MCF 10A (cell line): ENCODE measurements around the gene GPSM3. TPM values are rescaled to one million over a fixed set of nuclear protein-coding genes. Genes with fewer than 3 reads are reported as not detected.

ENCODE experiments used
- BruUV-seq: library from RNA; stranded (reverse); fragments of 400-500 nt; replicated peaks from 2 replicates; lab custom pipeline; 2021; lab: Mats Ljungman, UMichigan
- CTCF ChIA-PET: fragments of 300-600 bp; sonication (Branson Sonifier 250); formaldehyde crosslinking; extraction: SDS; loops from one replicate; lab custom pipeline; 2021; ENCODE audit warnings: antibody characterized with exemption, inconsistent platforms; lab: Yijun Ruan, JAX
- POLR2A ChIA-PET: fragments of 300-600, 350-650 bp; sonication (Branson Sonifier 250); formaldehyde crosslinking; extraction: SDS; loops from one replicate; lab custom pipeline; 2020; ENCODE audit warnings: antibody characterized with exemption, inconsistent platforms; lab: Yijun Ruan, JAX
- DNase-seq: peaks from one replicate; pipeline ENCODE4 v3.0.0-alpha.2; 2018; ENCODE audit not compliant: unreplicated experiment
- H3K27ac Mint-ChIP-seq: one replicate; pipeline ENCODE4 v1.8.0; 2022; ENCODE audit warnings: mild to moderate bottlenecking, low read depth, mixed read lengths; ENCODE audit not compliant: unreplicated experiment
- H3K27me3 Mint-ChIP-seq: one replicate; pipeline ENCODE4 v1.8.0; 2022; ENCODE audit warnings: mixed read lengths; ENCODE audit not compliant: insufficient read depth, unreplicated experiment
- H3K36me3 Mint-ChIP-seq: one replicate; pipeline ENCODE4 v1.8.0; 2022; ENCODE audit warnings: mild to moderate bottlenecking, moderate library complexity, mixed read lengths; ENCODE audit not compliant: insufficient read depth, unreplicated experiment
- H3K4me1 Mint-ChIP-seq: one replicate; pipeline ENCODE4 v1.8.0; 2022; ENCODE audit warnings: mixed read lengths; ENCODE audit not compliant: insufficient read depth, unreplicated experiment
- H3K4me3 Mint-ChIP-seq: one replicate; pipeline ENCODE4 v1.8.0; 2022; ENCODE audit warnings: mild to moderate bottlenecking, moderate library complexity, mixed read lengths; ENCODE audit not compliant: unreplicated experiment
- H3K9me3 Mint-ChIP-seq: one replicate; pipeline ENCODE4 v1.8.0; 2022; ENCODE audit warnings: mixed read lengths; ENCODE audit not compliant: unreplicated experiment
- CTCF ChIP-seq: fragments of 200-600 bp; IDR thresholded peaks from one replicate; pipeline ENCODE4 v1.8.0; 2022; ENCODE audit warnings: antibody characterized with exemption, mild to moderate bottlenecking; ENCODE audit not compliant: unreplicated experiment
- intact Hi-C: fragments of 100-400 bp; cut with micrococcal nuclease; formaldehyde crosslinking; loops from 2 replicates; pipeline ENCODE4 v1.14.1; 2022
- total RNA-seq: library from RNA; stranded (reverse); gene quantifications from 2 replicates; pipeline ENCODE4 v1.2.3, GENCODE V29; 2022

The GPSM3 gene
- total RNA-seq, 1 experiment from 2014 or later, result 0.84 TPM

DNA sequence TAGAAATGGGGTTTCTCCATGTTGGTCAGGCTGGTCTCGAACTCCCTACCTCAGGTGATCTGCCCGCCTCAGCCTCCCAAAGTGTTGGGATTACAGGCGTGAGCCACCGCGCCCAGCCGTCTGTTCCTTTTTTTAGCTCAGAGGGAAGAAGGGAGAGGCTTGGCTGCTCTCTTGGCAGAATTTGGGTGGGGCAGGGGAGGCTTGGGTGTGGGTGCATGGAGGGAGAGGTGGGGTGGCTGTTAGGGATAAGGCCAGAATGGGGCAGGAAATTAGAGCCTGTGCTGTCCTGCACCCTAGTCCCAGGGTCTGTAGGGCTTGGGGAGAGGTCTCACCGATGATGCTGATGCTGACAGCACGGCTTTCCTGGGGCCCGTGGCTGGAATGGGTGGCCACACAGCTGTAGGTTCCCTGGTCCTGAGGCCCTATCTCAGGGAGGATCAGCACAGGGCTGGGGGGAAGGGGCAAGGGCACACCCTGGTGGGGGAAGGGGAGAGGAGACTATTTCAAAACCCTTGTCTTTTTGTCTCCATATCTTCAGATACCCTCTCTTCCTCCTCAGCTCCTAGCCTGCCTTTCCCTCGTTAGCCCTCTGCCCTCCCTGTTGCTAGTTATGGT, 10.4 kb downstream of the GPSM3 start:
- no peak overlapping the region for H3K27ac Mint-ChIP-seq

GRCh38 chr6:32181148-32181702, 11.2 kb downstream of the GPSM3 start:
- DNase-seq, result no peak
- Mint-ChIP-seq H3K4me1 (peaks cover 44% of the 10 kb centered on the region), H3K36me3 (peaks cover 72% of the 10 kb centered on the region), H3K27ac (no peak overlapping the region), H3K9me3 (no peaks in the 10 kb centered on the region), H3K4me3 (no peak overlapping the region), H3K27me3 (no peaks in the 10 kb centered on the region)
- no TSS peak for BruUV-seq
- POLR2A ChIA-PET, result interaction anchor here (0.7 to 1.1 kb wide), 2 partner anchors 14 to 17 kb away, joined by 3 read pairs; partner anchors contain the start of gene EGFL8
- intact Hi-C loops, result no loop called here
- CTCF ChIA-PET, result no interaction called here
- no peak for TF ChIP-seq CTCF

More for the DNA sequence above, 10.4 kb downstream of the GPSM3 start:
- no TSS peak for BruUV-seq
- intact Hi-C loops, result no loop called here
- ChIA-PET POLR2A (interaction anchor here (0.7 to 1.1 kb wide), 5 partner anchors 9 to 53 kb away, joined by 3 read pairs; partner anchors contain the start of gene EGFL8), CTCF (interaction anchor here (0.8 kb wide), 1 partner anchor 16 kb away, joined by 3 read pairs; no protein-coding TSS in a partner anchor)
- peaks cover 43% of the 10 kb centered on the region for H3K4me1 Mint-ChIP-seq
- no peak for TF ChIP-seq CTCF
- no peak for DNase-seq
- H3K9me3 Mint-ChIP-seq, result no peaks in the 10 kb centered on the region
- no peaks in the 10 kb centered on the region for H3K27me3 Mint-ChIP-seq
- no peak overlapping the region for H3K4me3 Mint-ChIP-seq
- H3K36me3 Mint-ChIP-seq, result peaks cover 78% of the 10 kb centered on the region

DNA sequence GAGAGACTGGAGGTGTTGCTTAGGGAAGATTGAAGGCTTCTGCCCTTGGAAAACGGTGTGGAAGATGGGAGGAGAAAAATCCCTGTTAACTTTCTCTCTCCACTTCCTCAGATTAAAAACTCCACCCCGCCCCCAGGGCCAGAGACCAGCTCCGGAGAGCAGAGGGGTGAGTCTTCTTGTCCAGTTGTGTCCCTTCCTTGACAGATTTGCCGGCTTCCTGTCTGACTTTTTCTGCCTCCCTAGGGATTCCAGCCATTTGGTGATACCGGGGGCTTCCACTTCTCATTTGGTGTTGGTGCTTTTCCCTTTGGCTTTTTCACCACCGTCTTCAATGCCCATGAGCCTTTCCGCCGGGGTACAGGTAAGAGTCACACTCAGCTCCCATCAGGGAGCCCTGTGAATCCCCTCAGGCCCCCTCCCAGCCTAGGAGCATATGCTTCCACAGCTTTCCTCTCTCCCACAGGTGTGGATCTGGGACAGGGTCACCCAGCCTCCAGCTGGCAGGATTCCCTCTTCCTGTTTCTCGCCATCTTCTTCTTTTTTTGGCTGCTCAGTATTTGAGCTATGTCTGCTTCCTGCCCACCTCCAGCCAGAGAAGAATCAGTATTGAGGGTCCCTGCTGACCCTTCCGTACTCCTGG, 12.6 kb downstream of the GPSM3 start:
- H3K27ac Mint-ChIP-seq, result no peak overlapping the region
- DNase-seq, result no peak
- CTCF ChIA-PET, result interaction anchor here (1.1 to 2.0 kb wide), 3 partner anchors 15 to 1097 kb away, joined by 4 to 6 read pairs (median 4); partner anchors contain the start of gene B3GALT4
- no peak for TF ChIP-seq CTCF
- no peaks in the 10 kb centered on the region for H3K27me3 Mint-ChIP-seq
- peaks cover 41% of the 10 kb centered on the region for H3K4me1 Mint-ChIP-seq
- POLR2A ChIA-PET, result interaction anchor here (1.0 to 5.0 kb wide), 7 partner anchors 10 to 792 kb away, joined by 3 to 112 read pairs (median 6); partner anchors contain the start of genes ATF6B, DXO, FKBPL and GPSM3
- peak overlapping the region; percentile 79 for H3K4me3 Mint-ChIP-seq
- peaks cover 58% of the 10 kb centered on the region for H3K36me3 Mint-ChIP-seq
- BruUV-seq, result TSS peak; percentile 20
- H3K9me3 Mint-ChIP-seq, result no peaks in the 10 kb centered on the region
- intact Hi-C loops, result no loop called here
